A549 (cell line): ENCODE results near the gene MOB1A. TPM values are rescaled to one million over a fixed set of nuclear protein-coding genes. Genes with fewer than 3 reads are reported as not detected.
A peak's percentile ranks its signal among the peaks of the same experiment; 100 is the strongest.

Source experiments
- ATAC-seq, 2 experiments: fragments of 200-7000 bp in 1 of 2; fragments of >200 bp in 1 of 2; cut with Nextera tagmentation in 1 of 2; cut with Tn5 transposase in 1 of 2; 3 replicates each; pipeline versions ENCODE4 v1.8.0 to v1.9.1; 2018 to 2020; ENCODE audit warnings: mild to moderate bottlenecking in 1 of 2, moderate library complexity in 1 of 2
- CTCF ChIA-PET: fragments of 300-600 bp; sonication (Branson Sonifier 250); formaldehyde crosslinking; extraction: SDS; loops from one replicate; lab custom pipeline; 2021; ENCODE audit warnings: antibody characterized with exemption, inconsistent platforms; lab: Yijun Ruan, JAX
- POLR2A ChIA-PET: fragments of 350-600 bp; formaldehyde crosslinking; extraction: SDS; loops from one replicate; lab custom pipeline; 2021; ENCODE audit warnings: antibody characterized with exemption, inconsistent platforms; lab: Yijun Ruan, JAX
- DNase-seq, 2 experiments: peaks; one replicate each; pipeline versions ENCODE4 v3.0.0 to v3.0.0-alpha.2; 2011 to 2016; ENCODE audit warnings: low read depth in 1 of 2, low spot score in 1 of 2
- FAIRE-seq: peaks from 2 replicates; lab custom pipeline; 2011; peaks lifted over from hg19 to GRCh38; lab: Jason Lieb, UNC
- H3K27ac ChIP-seq, 2 experiments: fragments of >200 bp; sonication (Bioruptor Twin); formaldehyde crosslinking; 3 replicates each; pipeline ENCODE4 v1.5.1; 2016 to 2017
- H3K4me1 ChIP-seq: fragments of >200 bp; sonication (Bioruptor Twin); formaldehyde crosslinking; 3 replicates; pipeline ENCODE4 v1.6.1; 2016
- H3K4me2 ChIP-seq: fragments of >200 bp; sonication (Bioruptor Twin); formaldehyde crosslinking; 3 replicates; pipeline ENCODE4 v1.6.1; 2016
- H3K4me3 ChIP-seq: fragments of >200 bp; sonication (Bioruptor Twin); formaldehyde crosslinking; 3 replicates; pipeline ENCODE4 v1.5.1; 2016
- H3K9me3 ChIP-seq: fragments of >200 bp; sonication (Bioruptor Twin); formaldehyde crosslinking; 3 replicates; pipeline ENCODE4 v1.6.1; 2016
- CBX8 ChIP-seq: fragments of 200-600 bp; sonication (generic); IDR thresholded peaks from 2 replicates; pipeline ENCODE4 v1.6.1; 2016
- CEBPB ChIP-seq, 2 experiments: fragments of >200 bp in 1 of 2; sonication (Bioruptor Twin) in 1 of 2; formaldehyde crosslinking in 1 of 2; IDR thresholded peaks; 2 replicates each; pipeline ENCODE4 v1.6.1; 2012 to 2016
- CHD2 ChIP-seq: fragments of 150-350 bp; IDR thresholded peaks from 2 replicates; pipeline ENCODE4 v1.6.1; 2014; ENCODE audit warnings: low read length; ENCODE audit not compliant: partially characterized antibody
- E2F6 ChIP-seq: IDR thresholded peaks from 2 replicates; pipeline ENCODE4 v1.6.1; 2012; ENCODE audit warnings: low read depth, borderline replicate concordance
- ESRRA ChIP-seq: fragments of 150-350 bp; IDR thresholded peaks from 2 replicates; pipeline ENCODE4 v1.6.1; 2014; ENCODE audit warnings: mild to moderate bottlenecking, low read length, borderline replicate concordance
- FOSB ChIP-seq: fragments of 250-450 bp; sonication (Bioruptor Pico); IDR thresholded peaks from 2 replicates; pipeline ENCODE4 v1.5.0; 2020; ENCODE audit warnings: mild to moderate bottlenecking, moderate library complexity
- FOSL2 ChIP-seq, 2 experiments: fragments of 450-650 bp in 1 of 2; fragments of >200 bp in 1 of 2; sonication (Bioruptor Twin) in 1 of 2; formaldehyde crosslinking; IDR thresholded peaks; 2 replicates each; pipeline versions ENCODE4 v1.5.0 to v1.6.1; 2016 to 2020; ENCODE audit warnings: mild to moderate bottlenecking in 1 of 2, moderate library complexity in 1 of 2
- GATA3 ChIP-seq: IDR thresholded peaks from 2 replicates; pipeline ENCODE4 v1.6.1; 2012; ENCODE audit warnings: borderline replicate concordance
- HMGXB4 ChIP-seq: fragments of 250-450 bp; sonication (Bioruptor Pico); IDR thresholded peaks from 2 replicates; pipeline ENCODE4 v1.5.0; 2021; ENCODE audit warnings: mild to moderate bottlenecking, moderate library complexity, borderline replicate concordance
- JUN ChIP-seq, 2 experiments: fragments of >200 bp; sonication (Bioruptor Twin); formaldehyde crosslinking; IDR thresholded peaks; 2 replicates in 1 of 2; 3 replicates in 1 of 2; pipeline ENCODE4 v1.6.1; 2016 to 2017
- MAFK ChIP-seq: fragments of 450-650 bp; IDR thresholded peaks from 2 replicates; pipeline ENCODE4 v1.6.1; 2014; ENCODE audit not compliant: partially characterized antibody
- PHF8 ChIP-seq: fragments of 200-600 bp; sonication (generic); IDR thresholded peaks from 2 replicates; pipeline ENCODE4 v1.6.1; 2016; ENCODE audit warnings: low read depth, mild to moderate bottlenecking, antibody characterized with exemption, moderate library complexity, borderline replicate concordance
- POLR2A ChIP-seq: IDR thresholded peaks from 2 replicates; pipeline ENCODE4 v1.6.1; 2012; ENCODE audit warnings: mild to moderate bottlenecking, low read length
- RCOR1 ChIP-seq: fragments of 150-350 bp; IDR thresholded peaks from 2 replicates; pipeline ENCODE4 v1.6.1; 2014; ENCODE audit warnings: antibody characterized with exemption, low read length, low read depth
- TP53 ChIP-seq: fragments of 250-450 bp; sonication (Bioruptor Pico); IDR thresholded peaks from 2 replicates; pipeline ENCODE4 v1.5.0; 2021; ENCODE audit warnings: mild to moderate bottlenecking, moderate library complexity
- USF2 ChIP-seq: fragments of 450-650 bp; IDR thresholded peaks from 2 replicates; pipeline ENCODE4 v1.6.1; 2014; ENCODE audit warnings: antibody characterized with exemption
- WGBS: methylation state at CpG from one replicate; pipeline ENCODE4 v1.1.6; 2017; ENCODE audit errors: missing lambda C conversion rate; 5-methylcytosine and 5-hydroxymethylcytosine counted together
- polyA minus RNA-seq: library from RNA; depleted of rRNA, polyadenylated mRNA; stranded (reverse); fragments of >200 nt; gene quantifications from 2 replicates; pipeline ENCODE4 v1.2.3, GENCODE V29; 2011; rRNA and poly(A)+ RNA removed
- polyA plus RNA-seq, 4 experiments: library from polyadenylated mRNA; depleted of rRNA in 3 of 4; stranded (reverse); fragments of >200 nt; fragmentation: RNase III in 1 of 4; extraction: RNeasy Plus Mini Kit Qiagen cat#74134 plus additional on column Dnase treatment in 1 of 4; gene quantifications; 2 replicates in 3 of 4; 3 replicates in 1 of 4; pipeline ENCODE4 v1.2.3, GENCODE V29; 2011 to 2017
- TF ChIP-seq, protein P1 (sequence below): IDR thresholded peaks from 2 replicates; pipeline ENCODE4 v1.6.1; 2012
- TF ChIP-seq, protein P2 (sequence below): fragments of >200 bp; sonication (Bioruptor Twin); formaldehyde crosslinking; IDR thresholded peaks from 3 replicates; pipeline ENCODE4 v1.6.1; 2016
- TF ChIP-seq, protein P3 (sequence below): fragments of >200 bp; sonication (Bioruptor Twin); formaldehyde crosslinking; IDR thresholded peaks from 2 replicates; pipeline ENCODE4 v1.6.1; 2016
- TF ChIP-seq, protein P4 (sequence below): fragments of >200 bp; sonication (Bioruptor Twin); formaldehyde crosslinking; IDR thresholded peaks from 3 replicates; pipeline ENCODE4 v1.5.1; 2016
- TF ChIP-seq, protein P5 (sequence below): fragments of 200-600 bp; sonication (generic); IDR thresholded peaks from 2 replicates; pipeline ENCODE4 v1.6.1; 2016; ENCODE audit warnings: antibody characterized with exemption, mild to moderate bottlenecking, moderate library complexity
- TF ChIP-seq, protein P6 (sequence below): IDR thresholded peaks from 2 replicates; pipeline ENCODE4 v1.6.1; 2012

MOB1A gene
- polyA plus RNA-seq (2011; rRNA removed): 108 and 118 TPM in 2 replicates
- polyA plus RNA-seq (2012; cell fraction: cytosol; rRNA removed): 21.2 and 26.8 TPM in 2 replicates
- polyA plus RNA-seq (2012; cell fraction: nucleus; rRNA removed): 7.6 and 18.8 TPM in 2 replicates
- polyA plus RNA-seq (2017; fragmentation: RNase III; extraction: RNeasy Plus Mini Kit Qiagen cat#74134 plus additional on column Dnase treatment): 65.5 to 72.6 TPM (median 71.8 TPM) in 3 replicates
- polyA minus RNA-seq: 44.9 and 50.3 TPM in 2 replicates

GRCh38 chr2:74178211-74179062 is at the start of gene MOB1A:
Gene MOB1A, minus strand, starts transcription at chr2:74178879. Its CDS starts 205 bp downstream, at chr2:74178674.
- FAIRE-seq: peak; percentile 84
- TF ChIP-seq PHF8: peak; percentile 95
- TF ChIP-seq, protein P1, sequence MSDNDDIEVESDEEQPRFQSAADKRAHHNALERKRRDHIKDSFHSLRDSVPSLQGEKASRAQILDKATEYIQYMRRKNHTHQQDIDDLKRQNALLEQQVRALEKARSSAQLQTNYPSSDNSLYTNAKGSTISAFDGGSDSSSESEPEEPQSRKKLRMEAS: peak; percentile 52
- TF ChIP-seq MAFK: peak; percentile 52
- TF ChIP-seq, protein P2, sequence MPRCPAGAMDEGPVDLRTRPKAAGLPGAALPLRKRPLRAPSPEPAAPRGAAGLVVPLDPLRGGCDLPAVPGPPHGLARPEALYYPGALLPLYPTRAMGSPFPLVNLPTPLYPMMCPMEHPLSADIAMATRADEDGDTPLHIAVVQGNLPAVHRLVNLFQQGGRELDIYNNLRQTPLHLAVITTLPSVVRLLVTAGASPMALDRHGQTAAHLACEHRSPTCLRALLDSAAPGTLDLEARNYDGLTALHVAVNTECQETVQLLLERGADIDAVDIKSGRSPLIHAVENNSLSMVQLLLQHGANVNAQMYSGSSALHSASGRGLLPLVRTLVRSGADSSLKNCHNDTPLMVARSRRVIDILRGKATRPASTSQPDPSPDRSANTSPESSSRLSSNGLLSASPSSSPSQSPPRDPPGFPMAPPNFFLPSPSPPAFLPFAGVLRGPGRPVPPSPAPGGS: peak; percentile 94
- peak; percentile 92 to 94 for TF ChIP-seq JUN (IDR thresholded peaks at IDR 0.05)
- TF ChIP-seq, protein P3, sequence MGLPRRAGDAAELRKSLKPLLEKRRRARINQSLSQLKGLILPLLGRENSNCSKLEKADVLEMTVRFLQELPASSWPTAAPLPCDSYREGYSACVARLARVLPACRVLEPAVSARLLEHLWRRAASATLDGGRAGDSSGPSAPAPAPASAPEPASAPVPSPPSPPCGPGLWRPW: no peak
- TF ChIP-seq, protein P4, sequence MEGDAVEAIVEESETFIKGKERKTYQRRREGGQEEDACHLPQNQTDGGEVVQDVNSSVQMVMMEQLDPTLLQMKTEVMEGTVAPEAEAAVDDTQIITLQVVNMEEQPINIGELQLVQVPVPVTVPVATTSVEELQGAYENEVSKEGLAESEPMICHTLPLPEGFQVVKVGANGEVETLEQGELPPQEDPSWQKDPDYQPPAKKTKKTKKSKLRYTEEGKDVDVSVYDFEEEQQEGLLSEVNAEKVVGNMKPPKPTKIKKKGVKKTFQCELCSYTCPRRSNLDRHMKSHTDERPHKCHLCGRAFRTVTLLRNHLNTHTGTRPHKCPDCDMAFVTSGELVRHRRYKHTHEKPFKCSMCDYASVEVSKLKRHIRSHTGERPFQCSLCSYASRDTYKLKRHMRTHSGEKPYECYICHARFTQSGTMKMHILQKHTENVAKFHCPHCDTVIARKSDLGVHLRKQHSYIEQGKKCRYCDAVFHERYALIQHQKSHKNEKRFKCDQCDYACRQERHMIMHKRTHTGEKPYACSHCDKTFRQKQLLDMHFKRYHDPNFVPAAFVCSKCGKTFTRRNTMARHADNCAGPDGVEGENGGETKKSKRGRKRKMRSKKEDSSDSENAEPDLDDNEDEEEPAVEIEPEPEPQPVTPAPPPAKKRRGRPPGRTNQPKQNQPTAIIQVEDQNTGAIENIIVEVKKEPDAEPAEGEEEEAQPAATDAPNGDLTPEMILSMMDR: no peak
- 0 out of 2 replicates have a peak, but pooled peaks have one; percentile 52 for TF ChIP-seq TP53
- TF ChIP-seq FOSL2 (IDR thresholded peaks at IDR 0.05): no peak
- TF ChIP-seq FOSL2 (CRISPR knock-in tag; IDR thresholded peaks at IDR 0.05): no peak
- TF ChIP-seq HMGXB4: peak; percentile 87; the same call in 1 of the 2 replicates
- TF ChIP-seq ESRRA: no peak
- no peak for TF ChIP-seq CBX8
- TF ChIP-seq, protein P5, sequence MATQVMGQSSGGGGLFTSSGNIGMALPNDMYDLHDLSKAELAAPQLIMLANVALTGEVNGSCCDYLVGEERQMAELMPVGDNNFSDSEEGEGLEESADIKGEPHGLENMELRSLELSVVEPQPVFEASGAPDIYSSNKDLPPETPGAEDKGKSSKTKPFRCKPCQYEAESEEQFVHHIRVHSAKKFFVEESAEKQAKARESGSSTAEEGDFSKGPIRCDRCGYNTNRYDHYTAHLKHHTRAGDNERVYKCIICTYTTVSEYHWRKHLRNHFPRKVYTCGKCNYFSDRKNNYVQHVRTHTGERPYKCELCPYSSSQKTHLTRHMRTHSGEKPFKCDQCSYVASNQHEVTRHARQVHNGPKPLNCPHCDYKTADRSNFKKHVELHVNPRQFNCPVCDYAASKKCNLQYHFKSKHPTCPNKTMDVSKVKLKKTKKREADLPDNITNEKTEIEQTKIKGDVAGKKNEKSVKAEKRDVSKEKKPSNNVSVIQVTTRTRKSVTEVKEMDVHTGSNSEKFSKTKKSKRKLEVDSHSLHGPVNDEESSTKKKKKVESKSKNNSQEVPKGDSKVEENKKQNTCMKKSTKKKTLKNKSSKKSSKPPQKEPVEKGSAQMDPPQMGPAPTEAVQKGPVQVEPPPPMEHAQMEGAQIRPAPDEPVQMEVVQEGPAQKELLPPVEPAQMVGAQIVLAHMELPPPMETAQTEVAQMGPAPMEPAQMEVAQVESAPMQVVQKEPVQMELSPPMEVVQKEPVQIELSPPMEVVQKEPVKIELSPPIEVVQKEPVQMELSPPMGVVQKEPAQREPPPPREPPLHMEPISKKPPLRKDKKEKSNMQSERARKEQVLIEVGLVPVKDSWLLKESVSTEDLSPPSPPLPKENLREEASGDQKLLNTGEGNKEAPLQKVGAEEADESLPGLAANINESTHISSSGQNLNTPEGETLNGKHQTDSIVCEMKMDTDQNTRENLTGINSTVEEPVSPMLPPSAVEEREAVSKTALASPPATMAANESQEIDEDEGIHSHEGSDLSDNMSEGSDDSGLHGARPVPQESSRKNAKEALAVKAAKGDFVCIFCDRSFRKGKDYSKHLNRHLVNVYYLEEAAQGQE: peak; percentile 88
- TF ChIP-seq CEBPB (IDR thresholded peaks at IDR 0.05): no peak
- peak; percentile 92 for TF ChIP-seq CHD2
- peak; percentile 56; the same call in 1 of the 2 replicates for TF ChIP-seq GATA3
- TF ChIP-seq RCOR1: no peak
- no peak for TF ChIP-seq USF2
- TF ChIP-seq POLR2A: peak; percentile 86
- TF ChIP-seq FOSB (CRISPR knock-in tag): no peak
- TF ChIP-seq, protein P6, sequence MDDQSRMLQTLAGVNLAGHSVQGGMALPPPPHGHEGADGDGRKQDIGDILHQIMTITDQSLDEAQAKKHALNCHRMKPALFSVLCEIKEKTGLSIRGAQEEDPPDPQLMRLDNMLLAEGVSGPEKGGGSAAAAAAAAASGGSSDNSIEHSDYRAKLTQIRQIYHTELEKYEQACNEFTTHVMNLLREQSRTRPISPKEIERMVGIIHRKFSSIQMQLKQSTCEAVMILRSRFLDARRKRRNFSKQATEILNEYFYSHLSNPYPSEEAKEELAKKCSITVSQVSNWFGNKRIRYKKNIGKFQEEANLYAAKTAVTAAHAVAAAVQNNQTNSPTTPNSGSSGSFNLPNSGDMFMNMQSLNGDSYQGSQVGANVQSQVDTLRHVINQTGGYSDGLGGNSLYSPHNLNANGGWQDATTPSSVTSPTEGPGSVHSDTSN: peak; percentile 54; the same call in 1 of the 2 replicates
- peak; percentile 12; the same call in 1 of the 2 replicates for TF ChIP-seq E2F6
- H3K4me3 ChIP-seq: peak within 1 kb of the TSS; percentile 85
- peak; percentile 98 to 99 for ATAC-seq
- DNase-seq: peak; percentile 96 to 99
- H3K27ac ChIP-seq: peak within 1 kb of the TSS; percentile 92 to 95
- ChIA-PET POLR2A (interaction anchor here (0.7 to 2.2 kb wide), 21 partner anchors 9 to 351 kb away, joined by 3 to 29 read pairs (median 5); partner anchors contain the start of genes MTHFD2 and STAMBP), CTCF (interaction anchor here (0.6 to 3.3 kb wide), 14 partner anchors 10 to 1514 kb away, joined by 3 to 22 read pairs (median 4); partner anchors contain the start of gene MTHFD2)
- H3K4me1 ChIP-seq: peaks cover 12% of the 10 kb centered on the region; the same call in 2 of the 3 replicates
- H3K9me3 ChIP-seq: no peaks in the 10 kb centered on the region
- 2% methylated on average over 42 of the region's 84 CpGs for WGBS
- H3K4me2 ChIP-seq: peak within 1 kb of the TSS; percentile 89
